Measurements from ENCODE around the gene CACNA2D1.

The CACNA2D1 gene

DNA sequence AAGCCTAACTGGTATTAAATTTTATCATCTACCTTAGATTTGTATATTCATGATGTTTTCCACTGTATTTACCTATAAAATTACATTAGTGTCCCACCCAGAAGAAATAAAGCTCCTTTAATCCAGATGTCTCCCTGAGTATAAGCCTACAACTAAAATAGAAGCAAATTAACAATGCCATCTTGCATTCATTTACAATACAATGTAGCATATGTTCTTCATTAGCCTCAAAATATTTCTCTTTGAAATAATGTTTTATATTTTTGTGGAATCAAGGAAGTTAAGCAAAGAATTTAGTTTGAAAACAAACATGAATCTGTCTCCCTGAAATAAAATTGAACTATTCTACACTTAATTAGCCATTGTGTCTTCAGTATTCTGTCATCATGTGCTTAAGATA lies 112.3 kb downstream of the CACNA2D1 start:
- DNase-seq = no peak

DNA sequence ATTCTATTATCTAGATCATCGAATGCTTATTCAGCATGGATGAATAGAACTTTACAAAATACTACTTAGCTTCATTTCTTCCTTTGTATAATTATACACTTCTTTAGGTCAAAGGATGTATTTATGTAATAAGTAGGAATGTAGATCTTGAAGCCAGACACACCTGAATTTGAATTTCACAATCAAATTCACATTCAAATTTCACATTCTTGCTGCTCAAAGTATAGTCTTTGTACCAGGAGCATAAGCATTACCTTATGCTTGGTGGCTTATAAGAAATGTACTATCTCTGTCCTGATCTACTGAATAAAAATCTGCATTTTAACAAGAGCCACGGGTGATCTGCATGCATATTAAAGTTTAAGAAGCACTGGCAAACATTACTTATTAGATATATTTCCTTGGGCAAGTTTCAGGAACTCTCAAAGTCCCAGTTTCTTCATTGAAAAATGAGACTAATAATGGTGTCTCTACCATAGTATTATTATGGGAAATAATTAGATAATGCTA lies 112.8 kb downstream of the CACNA2D1 start:
- no peak for DNase-seq

DNA sequence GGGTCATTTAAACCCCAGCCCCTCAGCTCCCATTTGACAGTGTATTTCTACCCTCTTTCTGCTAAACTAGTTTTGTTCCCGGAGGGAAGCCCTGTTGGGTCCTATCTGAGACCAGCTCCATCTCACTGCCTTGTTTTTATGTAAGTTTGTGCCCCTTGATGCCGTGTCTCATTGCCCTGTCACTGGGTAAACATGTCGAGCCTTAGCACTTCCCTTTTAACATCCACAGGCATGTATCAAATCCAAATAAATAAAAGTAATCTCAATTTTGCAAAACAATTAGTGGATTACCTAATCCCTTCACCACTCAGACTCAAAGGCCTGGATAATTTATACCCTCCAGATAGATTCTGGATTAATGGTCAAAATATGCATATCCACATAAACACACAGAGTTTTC lies 115.7 kb downstream of the CACNA2D1 start:
- no peak for DNase-seq

DNA sequence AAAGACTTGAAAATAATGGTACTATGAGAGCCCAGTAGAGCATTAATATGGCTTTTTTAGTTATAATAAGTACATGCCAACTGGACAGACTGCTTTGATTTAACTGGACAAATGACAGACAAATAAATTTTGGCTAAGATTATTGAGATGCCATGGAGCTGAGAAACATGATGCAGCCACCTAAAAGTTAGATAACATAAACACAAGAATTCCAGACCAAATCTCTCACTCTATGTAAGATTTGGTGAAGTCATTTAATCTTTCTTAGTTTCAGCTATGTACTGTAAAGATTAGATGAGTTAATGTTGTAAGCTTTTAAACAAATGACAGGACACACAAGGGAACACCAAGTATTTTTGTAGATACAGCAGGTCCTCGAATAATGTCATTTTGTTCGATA lies 118.2 kb downstream of the CACNA2D1 start:
- DNase-seq = no peak

DNA sequence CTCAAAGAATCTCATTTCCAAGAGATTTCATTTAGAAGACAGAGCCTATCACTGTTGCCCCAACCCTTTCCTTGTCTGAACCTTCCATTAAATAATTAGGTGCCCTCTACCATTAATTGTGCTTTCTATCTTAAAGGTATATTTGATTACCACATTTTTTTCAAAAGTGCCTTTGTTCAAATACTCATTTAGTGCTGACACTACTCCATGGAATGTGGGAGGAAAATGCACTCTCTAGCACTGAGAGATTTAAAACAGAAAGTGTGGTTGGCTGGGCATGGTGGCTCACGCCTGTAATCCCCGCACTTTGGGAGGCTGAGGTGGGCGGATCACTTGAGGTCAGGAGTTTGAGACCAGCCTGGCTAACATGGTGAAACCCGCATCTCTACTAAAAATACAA lies 119.8 kb downstream of the CACNA2D1 start:
- DNase-seq = no peak

DNA sequence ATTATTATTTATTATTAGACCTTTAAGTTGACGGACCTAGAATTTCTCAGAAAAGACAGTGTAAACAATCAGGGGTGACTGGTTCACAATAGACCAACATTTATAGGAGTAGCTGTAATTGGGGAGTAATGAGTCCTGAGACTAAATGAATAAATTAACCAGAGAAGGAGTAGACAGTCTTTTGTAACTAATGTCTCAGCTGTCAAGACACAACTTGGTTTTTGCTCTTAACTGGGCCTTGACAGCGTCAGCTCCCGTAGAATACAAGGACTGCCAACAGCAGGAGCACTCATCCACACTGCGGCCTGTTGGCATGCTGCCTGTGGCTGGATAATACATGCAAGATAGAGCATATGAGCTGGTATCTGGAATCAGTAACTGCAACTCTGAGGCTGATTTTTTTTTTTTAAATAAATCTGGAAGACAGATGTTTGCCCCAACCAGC lies 123.9 kb downstream of the CACNA2D1 start:
- no peak for DNase-seq

DNA sequence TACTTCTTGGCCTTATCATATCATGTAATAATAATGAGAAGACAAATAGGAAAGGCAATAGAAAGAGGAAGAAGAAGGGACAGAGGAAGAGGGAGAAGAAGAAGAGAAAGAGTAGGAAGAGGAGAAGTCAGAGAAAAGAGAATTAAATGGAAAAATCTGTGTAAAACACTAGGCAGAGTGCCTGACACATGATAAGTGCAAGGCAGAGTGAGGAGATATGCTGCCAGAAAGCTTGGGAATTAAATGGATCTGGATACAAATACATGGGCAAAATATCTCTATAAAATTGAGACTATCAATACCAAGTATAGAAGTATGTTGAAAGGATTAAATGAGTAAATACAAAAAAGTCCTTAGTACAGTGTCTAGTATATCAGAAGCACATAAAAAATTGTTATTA lies 124.8 kb downstream of the CACNA2D1 start:
- no peak for DNase-seq

DNA sequence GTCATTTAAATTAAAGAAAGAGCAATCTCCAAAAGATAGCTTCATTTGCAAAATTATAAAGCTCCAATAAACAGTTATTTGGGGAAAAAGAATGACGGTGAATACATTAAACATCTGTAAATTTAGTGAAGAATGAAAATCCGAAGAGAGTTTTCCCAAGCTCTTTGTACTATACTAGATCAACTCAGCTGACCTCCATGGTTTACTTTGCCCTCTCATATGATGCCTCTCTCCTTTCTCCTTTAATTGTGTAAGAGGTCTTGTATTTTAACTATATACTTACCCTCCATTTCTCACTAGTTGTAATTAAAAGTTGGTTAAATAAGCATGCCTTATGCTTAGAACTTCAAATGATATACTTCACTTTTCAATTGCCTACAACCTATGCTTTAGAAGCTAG lies 125.8 kb downstream of the CACNA2D1 start:
- no peak for DNase-seq

DNA sequence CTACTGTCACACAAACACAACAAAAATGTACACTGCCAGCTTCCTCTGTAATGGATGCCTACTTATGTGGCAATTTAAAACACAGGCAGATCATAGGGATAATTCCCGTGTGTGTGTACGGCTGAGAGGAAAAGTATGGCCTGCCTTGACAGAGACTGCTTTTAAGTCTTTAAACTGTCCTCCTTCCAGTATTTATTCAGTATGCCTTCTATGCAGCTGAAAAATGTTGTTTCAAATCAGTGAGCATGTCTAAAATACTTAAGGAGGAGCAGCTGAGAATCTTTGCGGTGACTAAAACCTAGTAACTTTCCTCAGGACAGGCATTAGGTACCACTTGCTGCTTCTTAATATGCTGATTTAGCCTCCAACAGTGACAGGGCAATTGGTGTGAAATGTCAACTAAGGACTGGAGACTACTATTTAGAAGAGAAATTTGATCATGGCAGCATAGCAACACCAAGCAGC lies 126.3 kb downstream of the CACNA2D1 start:
- DNase-seq = no peak

DNA sequence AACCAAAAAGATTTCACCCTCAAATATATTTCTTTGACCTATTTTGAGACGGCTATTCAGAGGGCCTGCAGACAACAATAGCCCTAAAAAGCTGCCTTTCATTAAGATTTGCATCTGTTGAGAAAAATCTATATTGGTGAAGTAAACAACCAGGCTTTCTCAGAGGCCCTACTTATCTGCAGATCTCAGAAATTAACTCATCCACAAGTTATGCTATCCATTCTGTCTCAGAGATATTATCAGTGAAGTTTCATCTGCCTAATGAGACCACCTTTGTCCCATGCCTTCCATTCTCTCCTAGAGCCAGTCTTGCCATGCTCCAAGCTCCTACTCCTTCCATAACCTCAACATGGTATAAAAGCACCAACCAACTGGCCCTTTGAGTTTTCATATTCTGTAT lies 130.3 kb downstream of the CACNA2D1 start:
- DNase-seq = no peak

GRCh38 chr7:82312646-82313045 lies 130.9 kb downstream of the CACNA2D1 start:
- no peak for DNase-seq

- no peak for DNase-seq
These were observed 138.1 kb downstream of the CACNA2D1 start for GRCh38 chr7:82305347-82306005.

- no peak for DNase-seq
These were observed 148.7 kb downstream of the CACNA2D1 start for GRCh38 chr7:82294865-82295264.

GRCh38 chr7:82294382-82294784 lies 149.2 kb downstream of the CACNA2D1 start:
- no peak for DNase-seq

- DNase-seq = no peak
These were observed 150.1 kb downstream of the CACNA2D1 start for GRCh38 chr7:82293467-82293866.

GRCh38 chr7:82291931-82292330 lies 151.6 kb downstream of the CACNA2D1 start:
- no peak for DNase-seq

- no peak for DNase-seq
These were observed 153.7 kb downstream of the CACNA2D1 start for GRCh38 chr7:82289889-82290288.

DNA sequence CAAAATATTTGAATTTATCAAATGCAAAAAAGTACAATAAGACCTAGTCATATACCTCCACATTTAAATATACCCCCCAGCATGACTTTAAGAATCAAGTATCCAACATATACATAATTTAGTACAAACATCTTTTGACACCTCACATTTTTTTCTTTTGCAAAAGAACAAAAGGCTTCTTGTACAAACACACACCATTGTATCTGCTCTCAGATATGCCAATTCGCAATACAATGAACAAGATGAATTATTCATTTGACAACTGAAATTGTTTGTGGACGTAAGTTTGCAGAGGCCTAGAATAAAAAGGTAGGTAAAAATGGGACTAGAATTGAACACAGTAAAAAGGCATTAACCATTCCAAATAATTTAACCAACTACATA lies 154.4 kb downstream of the CACNA2D1 start:
- no peak for DNase-seq

GRCh38 chr7:82286798-82287140 lies 156.8 kb downstream of the CACNA2D1 start:
- DNase-seq = no peak

DNA sequence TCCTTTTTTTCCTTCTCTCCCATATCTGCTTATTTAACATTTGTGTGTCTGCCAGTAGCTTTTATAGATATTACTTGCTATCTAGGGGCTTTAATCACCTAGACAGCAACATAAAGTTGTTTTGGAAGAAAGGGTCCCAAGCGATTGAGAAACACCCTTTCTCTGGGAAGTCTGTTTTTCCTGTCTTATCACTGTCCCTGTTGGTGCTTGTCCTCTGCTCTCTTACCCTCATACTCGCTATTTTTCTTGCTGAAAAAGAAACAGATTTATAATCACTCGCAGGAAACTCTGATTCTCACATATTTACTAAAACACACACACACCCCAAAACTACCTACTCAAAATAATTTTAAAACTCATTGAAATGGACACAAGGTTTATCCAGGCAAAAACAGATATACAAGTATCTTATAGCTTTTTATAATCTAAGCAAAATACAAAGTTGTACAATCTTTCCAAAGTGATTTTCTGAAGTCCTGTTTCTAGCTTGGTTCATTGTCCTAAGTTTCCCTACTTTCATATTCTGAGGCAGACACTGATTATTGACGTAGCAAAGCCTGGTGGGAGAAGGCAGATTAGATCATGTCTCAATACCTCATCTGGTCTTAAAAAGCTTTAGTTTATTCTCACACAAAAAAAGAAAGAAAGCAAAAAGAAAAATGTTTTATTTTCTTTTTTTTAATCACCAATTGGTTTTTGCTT lies 157.3 kb downstream of the CACNA2D1 start:
- no peak for DNase-seq

GRCh38 chr7:82284936-82285519 lies 158.5 kb downstream of the CACNA2D1 start:
- DNase-seq = no peak

DNA sequence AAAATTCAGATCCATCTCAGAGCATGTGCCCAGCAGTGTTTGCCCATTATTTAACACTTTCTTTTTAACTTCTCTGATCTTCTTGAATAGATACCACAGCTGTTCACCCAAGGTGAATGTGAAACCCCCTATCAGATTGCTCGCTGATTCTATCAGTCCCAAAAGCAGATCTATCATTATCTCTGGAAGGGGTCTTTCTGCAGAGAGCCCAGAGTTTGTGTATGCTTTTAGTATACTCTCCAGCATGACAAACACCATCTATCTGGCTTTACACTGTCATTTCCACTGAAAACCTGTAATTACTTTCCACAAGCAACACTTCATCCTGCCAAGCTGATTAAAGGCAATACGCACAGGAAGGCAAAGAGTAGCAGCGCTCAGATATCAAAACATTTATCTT lies 168.2 kb downstream of the CACNA2D1 start:
- no peak for DNase-seq

DNA sequence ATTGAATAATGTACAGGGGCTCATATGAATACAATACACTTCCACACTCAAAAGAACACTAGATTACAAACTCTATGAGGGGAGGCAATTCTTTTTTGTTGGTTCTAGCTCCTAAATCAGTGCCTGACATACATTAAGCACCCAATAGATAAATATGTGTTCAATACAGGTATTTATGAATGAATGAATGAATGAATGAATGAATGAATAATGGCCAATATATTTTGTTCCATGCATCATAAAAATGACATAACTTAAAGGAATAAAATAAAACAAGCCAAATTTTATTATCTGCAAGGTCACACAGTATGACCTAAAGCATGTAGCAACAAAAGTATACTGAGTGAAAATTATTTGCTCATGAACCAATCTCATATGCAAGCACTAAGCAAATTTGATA lies 168.9 kb downstream of the CACNA2D1 start:
- no peak for DNase-seq

GRCh38 chr7:82273886-82274285 lies 169.7 kb downstream of the CACNA2D1 start:
- no peak for DNase-seq

Measured in activated T-cell treated with anti-CD3 and anti-CD28 coated beads, Interleukin-2, amount 50 U/mL, for 1 hour (primary cell).